ENCODE results near the gene CHST6.

CHST6 gene

DNA sequence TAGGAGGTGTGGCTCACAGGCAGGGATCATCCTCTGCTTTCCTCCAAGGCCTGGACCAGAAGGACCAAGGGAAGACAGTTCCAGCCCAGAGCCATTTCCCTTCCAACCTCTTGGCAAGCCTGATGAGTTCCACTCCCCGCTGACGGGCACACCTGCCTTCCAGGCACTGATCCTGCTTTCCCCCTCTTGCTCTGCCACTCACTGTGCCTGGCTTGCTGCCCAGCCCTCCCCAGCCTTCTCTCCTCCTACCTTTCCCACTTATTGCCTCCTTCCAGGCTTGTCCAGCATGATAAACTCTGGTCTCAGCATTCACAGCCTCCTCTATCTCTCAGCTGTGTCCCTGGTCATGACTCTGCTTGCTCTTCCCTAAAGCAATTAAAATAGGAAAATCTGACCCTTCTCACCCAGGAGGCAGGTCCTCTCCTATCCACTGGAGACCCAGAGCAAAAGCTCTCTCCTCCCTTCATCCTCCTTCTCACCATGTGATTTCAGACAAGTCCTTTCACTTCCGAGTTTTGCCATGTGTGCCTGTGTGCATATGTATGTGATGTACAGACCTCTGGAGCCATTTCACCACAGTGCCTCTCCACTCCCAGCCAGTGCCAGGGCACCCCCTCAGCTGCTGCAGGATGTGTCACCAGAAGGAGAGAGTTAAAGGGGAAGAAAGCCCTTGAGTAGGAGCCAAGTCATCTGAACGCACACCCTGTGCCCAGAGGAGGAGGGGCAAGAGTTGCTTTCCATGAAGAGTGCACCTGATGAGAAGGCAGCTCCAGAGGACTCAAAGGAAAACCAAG lies 17.4 kb downstream of the CHST6 start:
- H3K4me2 ChIP-seq (ENCODE audit: low read length), result no peak overlapping the region
- no peak overlapping the region for H3K9ac ChIP-seq
- no peaks in the 10 kb centered on the region for H3K36me3 ChIP-seq (ENCODE audit: control insufficient read depth, insufficient read depth, low read length)
- no peaks in the 10 kb centered on the region for H3K27me3 ChIP-seq (ENCODE audit: control insufficient read depth, insufficient read depth, low read length)
- no peak overlapping the region for H3K27ac ChIP-seq
- TF ChIP-seq, protein P1, sequence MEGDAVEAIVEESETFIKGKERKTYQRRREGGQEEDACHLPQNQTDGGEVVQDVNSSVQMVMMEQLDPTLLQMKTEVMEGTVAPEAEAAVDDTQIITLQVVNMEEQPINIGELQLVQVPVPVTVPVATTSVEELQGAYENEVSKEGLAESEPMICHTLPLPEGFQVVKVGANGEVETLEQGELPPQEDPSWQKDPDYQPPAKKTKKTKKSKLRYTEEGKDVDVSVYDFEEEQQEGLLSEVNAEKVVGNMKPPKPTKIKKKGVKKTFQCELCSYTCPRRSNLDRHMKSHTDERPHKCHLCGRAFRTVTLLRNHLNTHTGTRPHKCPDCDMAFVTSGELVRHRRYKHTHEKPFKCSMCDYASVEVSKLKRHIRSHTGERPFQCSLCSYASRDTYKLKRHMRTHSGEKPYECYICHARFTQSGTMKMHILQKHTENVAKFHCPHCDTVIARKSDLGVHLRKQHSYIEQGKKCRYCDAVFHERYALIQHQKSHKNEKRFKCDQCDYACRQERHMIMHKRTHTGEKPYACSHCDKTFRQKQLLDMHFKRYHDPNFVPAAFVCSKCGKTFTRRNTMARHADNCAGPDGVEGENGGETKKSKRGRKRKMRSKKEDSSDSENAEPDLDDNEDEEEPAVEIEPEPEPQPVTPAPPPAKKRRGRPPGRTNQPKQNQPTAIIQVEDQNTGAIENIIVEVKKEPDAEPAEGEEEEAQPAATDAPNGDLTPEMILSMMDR (IDR thresholded peaks at IDR 0.05), result no peak
- no peaks in the 10 kb centered on the region for H3K4me1 ChIP-seq
- no peak overlapping the region for H2AFZ ChIP-seq
- no peaks in the 10 kb centered on the region for H3K79me2 ChIP-seq
- H3K9me3 ChIP-seq (ENCODE audit: control insufficient read depth, low read length), result no peaks in the 10 kb centered on the region
- H3K4me3 ChIP-seq (ENCODE audit: low read depth, low read length), result no peak overlapping the region

DNA sequence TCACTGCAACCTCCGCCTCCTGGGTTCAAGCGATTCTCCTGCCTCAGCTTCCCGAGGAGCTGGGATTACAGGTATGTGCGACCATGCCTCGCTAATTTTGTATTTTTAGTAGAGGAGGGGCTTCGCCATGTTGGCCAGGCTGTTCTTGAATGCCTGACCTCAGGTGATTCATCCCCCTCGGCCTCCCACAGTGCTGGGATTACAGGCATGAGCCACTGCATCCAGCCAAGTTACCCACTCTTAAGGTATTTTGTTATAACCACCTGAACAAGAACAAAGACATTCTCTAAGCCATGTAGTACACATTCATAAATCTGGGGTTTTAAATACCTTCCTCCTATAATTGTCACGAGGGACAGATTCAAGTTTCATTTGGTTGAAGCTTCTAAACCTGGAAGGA lies 18.4 kb downstream of the CHST6 start:
- Histone ChIP-seq H3K27me3 (ENCODE audit: control insufficient read depth, insufficient read depth, low read length) (no peaks in the 10 kb centered on the region), H3K4me1 (no peaks in the 10 kb centered on the region), H3K4me2 (ENCODE audit: low read length) (no peak overlapping the region), H3K9me3 (ENCODE audit: control insufficient read depth, low read length) (no peaks in the 10 kb centered on the region), H3K9ac (no peak overlapping the region), H3K36me3 (ENCODE audit: control insufficient read depth, insufficient read depth, low read length) (no peaks in the 10 kb centered on the region), H3K79me2 (no peaks in the 10 kb centered on the region), H3K4me3 (ENCODE audit: low read depth, low read length) (no peak overlapping the region), H2AFZ (no peak overlapping the region), H3K27ac (no peak overlapping the region)
- TF ChIP-seq, protein P1 (IDR thresholded peaks at IDR 0.05), result no peak

DNA sequence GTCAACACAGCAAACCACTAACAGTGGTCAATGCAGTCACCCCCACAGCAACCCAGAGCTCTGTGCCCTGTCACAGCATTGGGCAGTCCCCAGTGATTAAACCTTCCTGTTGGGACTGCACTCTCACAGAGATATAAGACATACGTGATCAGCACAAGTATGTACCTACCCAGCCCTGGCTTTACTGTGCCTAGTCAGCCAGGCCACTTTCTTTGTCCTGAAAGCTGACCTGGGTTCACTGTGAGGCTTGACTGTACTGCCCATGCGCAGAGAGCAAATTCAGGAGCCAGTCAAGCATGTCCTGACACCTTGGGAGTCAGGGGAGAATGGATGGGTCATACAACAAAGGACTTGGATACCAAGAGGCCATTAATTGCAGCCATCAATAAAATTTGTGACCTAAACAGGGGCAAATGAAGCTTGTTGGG lies 19.8 kb downstream of the CHST6 start:
- Histone ChIP-seq H3K36me3 (ENCODE audit: control insufficient read depth, insufficient read depth, low read length) (no peaks in the 10 kb centered on the region), H3K27me3 (ENCODE audit: control insufficient read depth, insufficient read depth, low read length) (no peaks in the 10 kb centered on the region), H3K4me1 (no peaks in the 10 kb centered on the region), H3K4me2 (ENCODE audit: low read length) (no peak overlapping the region), H3K9me3 (ENCODE audit: control insufficient read depth, low read length) (no peaks in the 10 kb centered on the region), H3K27ac (no peak overlapping the region), H3K79me2 (no peaks in the 10 kb centered on the region), H2AFZ (no peak overlapping the region), H3K4me3 (ENCODE audit: low read depth, low read length) (no peak overlapping the region), H3K9ac (no peak overlapping the region)
- TF ChIP-seq, protein P1 (IDR thresholded peaks at IDR 0.05), result no peak

DNA sequence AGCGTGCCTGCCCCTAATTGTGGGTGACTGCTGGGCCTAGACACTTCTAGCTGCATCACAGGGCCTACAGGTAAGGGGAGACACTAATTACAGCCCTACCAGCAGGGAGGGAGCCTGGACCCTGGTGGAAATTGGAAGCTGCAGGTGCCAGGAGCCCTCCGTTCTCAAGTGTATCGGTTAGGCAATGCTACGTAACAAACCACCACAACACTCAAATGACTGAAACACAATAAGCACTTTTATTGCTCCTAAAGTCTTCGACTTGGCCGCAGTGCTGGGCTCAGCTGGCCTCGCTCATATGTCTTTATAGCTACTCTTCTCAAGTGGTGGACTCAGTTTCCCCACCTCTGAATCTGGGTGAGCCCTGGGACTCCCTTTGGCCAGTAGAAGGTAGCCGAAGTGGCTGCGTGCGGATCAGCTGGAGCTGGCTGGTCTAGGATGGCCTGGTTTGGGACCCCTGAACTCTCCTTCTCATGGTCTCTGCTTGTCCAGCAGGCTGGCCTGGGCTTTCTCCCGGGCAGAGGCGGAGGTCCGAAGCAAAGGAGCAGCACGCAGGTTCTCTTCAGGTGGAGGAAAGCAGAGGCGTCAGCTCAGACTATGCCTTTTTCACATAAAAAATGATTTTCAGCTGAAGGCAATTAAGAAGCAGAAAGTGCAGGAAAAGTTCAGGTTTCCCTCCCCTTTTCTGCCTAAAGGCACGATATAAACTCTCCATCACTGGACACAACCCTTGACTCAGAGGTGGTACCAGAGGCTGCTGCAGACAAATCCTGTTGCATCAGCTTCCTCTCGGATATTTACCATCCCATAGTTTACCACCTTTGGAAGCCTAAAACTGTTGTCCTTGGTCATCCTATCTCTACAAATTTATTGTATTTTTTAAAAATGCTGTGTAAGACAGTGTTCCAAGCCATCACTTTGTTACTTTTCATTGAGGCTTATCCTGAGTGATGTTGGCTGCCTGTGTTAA lies 22.0 kb downstream of the CHST6 start:
- Histone ChIP-seq H3K4me3 (ENCODE audit: low read depth, low read length) (no peak overlapping the region), H3K9me3 (ENCODE audit: control insufficient read depth, low read length) (no peaks in the 10 kb centered on the region), H3K27ac (no peak overlapping the region), H2AFZ (no peak overlapping the region), H3K4me1 (no peaks in the 10 kb centered on the region), H3K27me3 (ENCODE audit: control insufficient read depth, insufficient read depth, low read length) (no peaks in the 10 kb centered on the region), H3K4me2 (ENCODE audit: low read length) (no peak overlapping the region), H3K36me3 (ENCODE audit: control insufficient read depth, insufficient read depth, low read length) (no peaks in the 10 kb centered on the region), H3K9ac (no peak overlapping the region), H3K79me2 (no peaks in the 10 kb centered on the region)
- TF ChIP-seq, protein P1 (IDR thresholded peaks at IDR 0.05), result no peak
